ENCODE data around the gene UNC5B. TPM values are rescaled to one million over a fixed set of nuclear protein-coding genes. Genes with fewer than 3 reads are reported as not detected.

Gene UNC5B
- total and polyA plus RNA-seq, 7 donors = 1.4 to 12.7 (median 1.8) TPM

GRCh38 chr10:71201849-71202248 is 10.5 kb upstream of the UNC5B start:
- intact Hi-C loops (cut with DNase I) = no loop called here
- no peak for TF ChIP-seq EP300 (IDR thresholded peaks at IDR 0.05)
- TF ChIP-seq, protein P1, sequence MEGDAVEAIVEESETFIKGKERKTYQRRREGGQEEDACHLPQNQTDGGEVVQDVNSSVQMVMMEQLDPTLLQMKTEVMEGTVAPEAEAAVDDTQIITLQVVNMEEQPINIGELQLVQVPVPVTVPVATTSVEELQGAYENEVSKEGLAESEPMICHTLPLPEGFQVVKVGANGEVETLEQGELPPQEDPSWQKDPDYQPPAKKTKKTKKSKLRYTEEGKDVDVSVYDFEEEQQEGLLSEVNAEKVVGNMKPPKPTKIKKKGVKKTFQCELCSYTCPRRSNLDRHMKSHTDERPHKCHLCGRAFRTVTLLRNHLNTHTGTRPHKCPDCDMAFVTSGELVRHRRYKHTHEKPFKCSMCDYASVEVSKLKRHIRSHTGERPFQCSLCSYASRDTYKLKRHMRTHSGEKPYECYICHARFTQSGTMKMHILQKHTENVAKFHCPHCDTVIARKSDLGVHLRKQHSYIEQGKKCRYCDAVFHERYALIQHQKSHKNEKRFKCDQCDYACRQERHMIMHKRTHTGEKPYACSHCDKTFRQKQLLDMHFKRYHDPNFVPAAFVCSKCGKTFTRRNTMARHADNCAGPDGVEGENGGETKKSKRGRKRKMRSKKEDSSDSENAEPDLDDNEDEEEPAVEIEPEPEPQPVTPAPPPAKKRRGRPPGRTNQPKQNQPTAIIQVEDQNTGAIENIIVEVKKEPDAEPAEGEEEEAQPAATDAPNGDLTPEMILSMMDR (IDR thresholded peaks at IDR 0.05) = no peak
- no peak for TF ChIP-seq POLR2A (IDR thresholded peaks at IDR 0.05)
- no peak for TF ChIP-seq POLR2AphosphoS5 (IDR thresholded peaks at IDR 0.05)
- DNase-seq = no peak
- WGBS, 2 donors = 72 to 82% methylated on average over 1 of the region's 1 CpG
- no peak overlapping the region for H3K27ac ChIP-seq
- no peaks in the 10 kb centered on the region for H3K4me1 ChIP-seq
- no peaks in the 10 kb centered on the region for H3K27me3 ChIP-seq
- no peak overlapping the region for H3K4me3 ChIP-seq
- H3K9me3 ChIP-seq = peaks cover 0 to 7% (median 5%) of the 10 kb centered on the region in 4 donors
- no peaks in the 10 kb centered on the region for H3K36me3 ChIP-seq

GRCh38 chr10:71202314-71202713 is 10.1 kb upstream of the UNC5B start:
- WGBS, 2 donors = 89% methylated on average over 1 of the region's 1 CpG
- H3K4me1 ChIP-seq = no peaks in the 10 kb centered on the region
- TF ChIP-seq POLR2AphosphoS5 (IDR thresholded peaks at IDR 0.05) (no peak), POLR2A (IDR thresholded peaks at IDR 0.05) (no peak), EP300 (IDR thresholded peaks at IDR 0.05) (no peak)
- TF ChIP-seq, protein P1 (IDR thresholded peaks at IDR 0.05) = no peak
- H3K36me3 ChIP-seq = no peaks in the 10 kb centered on the region
- no peak overlapping the region for H3K27ac ChIP-seq
- peaks cover 0 to 6% (median 3%) of the 10 kb centered on the region in 4 donors for H3K9me3 ChIP-seq
- H3K4me3 ChIP-seq = no peak overlapping the region
- intact Hi-C loops (cut with DNase I) = no loop called here
- H3K27me3 ChIP-seq = no peaks in the 10 kb centered on the region
- DNase-seq = no peak

DNA sequence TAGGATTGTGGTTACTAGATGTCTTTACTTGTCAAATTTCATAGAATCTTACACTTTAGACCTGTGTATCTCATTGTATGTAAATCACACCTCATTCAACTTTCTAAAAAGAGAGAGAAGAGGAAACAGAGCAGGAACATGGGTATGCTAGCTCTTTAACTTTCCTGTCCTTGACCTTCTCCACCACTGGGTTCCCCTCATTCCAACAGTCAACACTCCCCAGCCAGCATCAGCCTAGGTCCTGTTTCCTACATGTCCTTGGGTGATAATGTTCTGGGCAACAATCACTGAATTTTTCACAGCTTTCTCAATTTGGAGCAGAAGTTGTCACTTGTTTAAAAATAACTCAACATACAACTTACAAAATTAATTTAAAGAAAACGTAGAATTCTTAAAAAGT is 9.2 kb upstream of the UNC5B start:
- intact Hi-C loops (cut with DNase I) = no loop called here
- no peak overlapping the region for H3K27ac ChIP-seq
- peaks cover 0 to 6% (median 2%) of the 10 kb centered on the region in 4 donors for H3K9me3 ChIP-seq
- no peak for DNase-seq
- no peaks in the 10 kb centered on the region for H3K4me1 ChIP-seq
- 83 to 91% methylated on average over 1 of the region's 1 CpG for WGBS, 2 donors
- no peaks in the 10 kb centered on the region for H3K27me3 ChIP-seq
- no peak overlapping the region for H3K4me3 ChIP-seq
- no peak for TF ChIP-seq EP300 (IDR thresholded peaks at IDR 0.05)
- TF ChIP-seq POLR2AphosphoS5 (IDR thresholded peaks at IDR 0.05) = no peak
- no peak for TF ChIP-seq POLR2A (IDR thresholded peaks at IDR 0.05)
- TF ChIP-seq, protein P1 (IDR thresholded peaks at IDR 0.05) = no peak
- H3K36me3 ChIP-seq = no peaks in the 10 kb centered on the region

- TF ChIP-seq POLR2A (IDR thresholded peaks at IDR 0.05) (no peak), EP300 (IDR thresholded peaks at IDR 0.05) (no peak), POLR2AphosphoS5 (IDR thresholded peaks at IDR 0.05) (no peak)
- TF ChIP-seq, protein P1 (IDR thresholded peaks at IDR 0.05) = no peak
- intact Hi-C loops (cut with DNase I) = no loop called here
- no peaks in the 10 kb centered on the region for H3K36me3 ChIP-seq
- 89 to 91% methylated on average over 5 of the region's 5 CpGs for WGBS, 2 donors
- no peak overlapping the region for H3K27ac ChIP-seq
- DNase-seq = no peak
- H3K27me3 ChIP-seq = no peaks in the 10 kb centered on the region
- H3K4me1 ChIP-seq = peaks cover 0 to 1% (median under 1%) of the 10 kb centered on the region in 4 donors
- peaks cover 0 to 2% (median under 1%) of the 10 kb centered on the region in 4 donors for H3K9me3 ChIP-seq
- H3K4me3 ChIP-seq = no peak overlapping the region
Measured at GRCh38 chr10:71203716-71204115, 8.7 kb upstream of the UNC5B start.

- no peak overlapping the region for H3K4me3 ChIP-seq
- peaks cover 0 to 6% (median 5%) of the 10 kb centered on the region in 3 donors for H3K27me3 ChIP-seq
- H3K27ac ChIP-seq = no peak overlapping the region
- intact Hi-C loops (cut with DNase I) = loop anchor here (5.0 kb wide), 1 partner anchor 83 kb away; no protein-coding TSS in a partner anchor
- H3K9me3 ChIP-seq = no peaks in the 10 kb centered on the region
- no peak for TF ChIP-seq EP300 (IDR thresholded peaks at IDR 0.05)
- TF ChIP-seq, protein P1 (IDR thresholded peaks at IDR 0.05) = no peak
- no peak for TF ChIP-seq POLR2AphosphoS5 (IDR thresholded peaks at IDR 0.05)
- TF ChIP-seq POLR2A (IDR thresholded peaks at IDR 0.05) = no peak
- no peaks in the 10 kb centered on the region for H3K36me3 ChIP-seq
- 18 to 59% methylated on average over 2 of the region's 2 CpGs for WGBS, 2 donors
- peaks cover 0 to 7% (median 3%) of the 10 kb centered on the region in 4 donors for H3K4me1 ChIP-seq
- no peak for DNase-seq
Measured at GRCh38 chr10:71204746-71205145, 7.6 kb upstream of the UNC5B start.

Data from sigmoid colon (tissue), 7 donors.